Skin epidermis (tissue), 12 donors: Measurements from ENCODE around the gene TMEM108.

ENCODE experiments used
- H3K27ac ChIP-seq, 21 experiments: fragments of 200-600 bp; sonication (generic) in 11 of 21; one replicate each; pipeline ENCODE4 v1.5.0; 2020; ENCODE audit warnings: mild to moderate bottlenecking in 3 of 21, inconsistent platforms in 2 of 21, moderate library complexity in 2 of 21
- H3K4me3 ChIP-seq, 7 experiments: fragments of 200-600 bp; sonication (generic) in 2 of 7; one replicate each; pipeline ENCODE4 v1.5.0; 2020; ENCODE audit warnings: inconsistent platforms in 2 of 7, mild to moderate bottlenecking in 2 of 7, moderate library complexity in 1 of 7

The TMEM108 gene

DNA sequence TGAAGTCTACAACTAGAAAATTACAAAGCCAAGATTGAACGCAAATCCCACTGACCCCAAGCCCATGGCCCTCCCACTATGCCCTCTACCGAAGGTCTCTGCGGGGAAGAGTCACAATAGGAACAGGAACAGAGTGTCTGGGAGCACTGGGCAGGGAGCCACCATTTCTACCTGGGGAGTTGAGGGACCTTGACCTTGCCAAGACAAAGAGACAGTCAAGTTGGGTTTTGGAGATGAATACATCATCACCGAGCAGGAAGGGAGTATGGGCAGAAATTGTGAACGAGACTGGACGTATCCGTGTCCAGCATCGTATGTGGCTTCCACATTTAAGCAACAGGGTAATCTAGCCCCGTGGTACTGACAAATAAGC, 330.9 kb downstream of the TMEM108 start:
- no peak overlapping the region for H3K27ac ChIP-seq
- no peak overlapping the region for H3K4me3 ChIP-seq

DNA sequence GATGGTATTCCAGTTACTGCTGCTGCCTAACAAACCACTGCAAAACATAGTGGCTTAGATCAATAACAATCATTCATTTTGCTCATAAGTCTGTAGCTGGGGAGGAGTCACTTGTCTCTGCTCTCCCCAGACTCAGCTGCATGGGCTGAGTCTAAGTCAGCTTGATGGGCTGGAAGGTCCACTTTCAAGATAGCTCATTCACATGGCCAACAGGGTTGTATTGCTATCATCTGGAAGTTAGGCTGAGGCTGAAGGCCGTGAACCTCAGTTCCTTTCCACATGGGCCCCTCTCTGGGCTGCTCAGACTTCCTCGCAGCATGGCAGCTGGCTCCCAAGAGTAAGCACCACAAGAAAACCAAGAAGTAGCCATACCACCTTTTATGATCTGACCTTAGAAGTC, 333.0 kb downstream of the TMEM108 start:
- Histone ChIP-seq H3K27ac (no peak overlapping the region), H3K4me3 (no peak overlapping the region)

DNA sequence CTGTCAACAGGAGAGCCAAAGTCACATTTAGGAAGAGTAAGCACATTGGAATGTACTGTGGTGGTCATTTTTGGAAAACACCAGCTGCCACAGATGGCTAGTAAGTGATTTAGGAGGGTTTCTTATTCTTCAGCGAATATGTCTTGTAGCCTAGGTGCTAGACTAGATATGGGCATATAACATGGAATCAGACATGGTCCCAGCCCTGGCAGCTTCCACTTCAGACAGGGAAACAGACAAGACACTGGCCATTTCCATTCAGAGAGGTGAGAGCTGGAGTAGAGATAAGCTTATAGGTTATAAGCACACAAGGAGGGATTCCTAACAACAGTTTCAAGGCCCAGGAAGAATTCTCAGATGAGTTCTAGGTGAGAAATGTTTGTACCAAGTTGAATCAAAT, 333.5 kb downstream of the TMEM108 start:
- Histone ChIP-seq H3K4me3 (no peak overlapping the region), H3K27ac (no peak overlapping the region)

DNA sequence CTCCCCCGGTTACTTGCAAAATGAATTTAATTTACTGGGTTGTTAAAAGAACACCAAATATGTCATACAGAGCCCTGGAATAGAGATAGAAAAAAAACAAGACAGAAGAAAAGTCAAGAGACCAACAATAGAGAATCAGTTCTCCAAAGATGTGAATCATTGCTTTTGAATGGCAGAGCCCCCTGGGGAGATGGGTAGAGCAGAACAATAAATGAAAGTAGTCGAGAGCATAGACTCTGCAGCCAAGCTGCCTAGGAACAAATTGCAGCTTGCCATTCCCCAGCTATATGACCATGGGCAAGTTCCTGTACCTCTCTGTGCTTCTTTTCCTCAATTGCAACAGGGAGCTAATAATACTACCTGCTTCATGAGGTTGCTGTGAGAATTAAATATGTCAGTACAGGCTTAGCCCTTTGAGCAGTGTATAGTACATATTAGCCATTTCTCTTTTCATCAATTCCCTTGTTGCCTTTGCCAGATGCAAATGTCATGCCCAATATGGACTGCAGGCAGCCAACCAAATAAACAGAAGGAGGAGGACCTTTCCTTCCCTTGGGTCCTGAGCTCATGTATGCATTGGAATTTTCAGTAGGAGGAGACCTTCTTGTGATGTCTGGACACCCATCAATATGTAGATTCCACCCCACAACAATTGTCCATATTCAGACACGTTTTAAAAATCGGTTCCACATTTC, 336.7 kb downstream of the TMEM108 start:
- H3K4me3 ChIP-seq, result no peak overlapping the region
- H3K27ac ChIP-seq, result no peak overlapping the region

DNA sequence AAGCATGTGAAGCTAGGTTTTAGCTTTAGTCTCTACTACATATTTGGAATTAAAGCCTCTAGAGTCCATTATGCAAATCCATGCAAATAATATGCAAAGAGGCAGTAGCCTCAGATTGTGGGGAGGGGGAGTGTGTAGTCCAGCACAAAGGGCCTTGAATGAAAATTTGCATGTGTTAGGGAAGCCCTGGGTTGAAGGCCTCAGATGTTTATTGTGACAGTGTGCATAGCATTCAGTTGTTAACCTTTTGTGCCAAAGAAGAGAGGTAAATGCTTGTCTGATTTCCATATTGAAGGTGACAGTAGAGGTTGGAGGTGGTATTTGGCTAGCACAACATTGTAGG, 337.2 kb downstream of the TMEM108 start:
- H3K4me3 ChIP-seq, result no peak overlapping the region
- H3K27ac ChIP-seq, result no peak overlapping the region

DNA sequence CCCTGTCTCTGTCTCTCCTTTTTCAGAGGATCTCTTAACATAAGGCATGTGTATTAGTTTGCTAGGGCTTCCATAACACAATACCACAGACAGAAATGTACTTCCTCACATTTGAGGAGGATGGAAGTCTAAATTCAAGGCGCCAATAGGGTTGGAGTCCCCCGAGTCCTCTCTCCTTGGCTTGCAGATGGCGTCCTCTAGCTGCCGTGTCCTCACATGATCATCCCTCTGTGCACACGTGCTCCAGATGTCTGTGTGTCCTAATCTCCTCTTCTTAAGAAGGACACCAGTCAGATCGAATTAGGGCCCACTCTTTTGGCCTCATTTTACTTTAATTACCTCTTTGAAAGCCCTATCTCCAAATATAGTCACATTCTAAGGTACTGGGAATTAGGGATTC, 338.6 kb downstream of the TMEM108 start:
- H3K27ac ChIP-seq, result no peak overlapping the region
- H3K4me3 ChIP-seq, result no peak overlapping the region

DNA sequence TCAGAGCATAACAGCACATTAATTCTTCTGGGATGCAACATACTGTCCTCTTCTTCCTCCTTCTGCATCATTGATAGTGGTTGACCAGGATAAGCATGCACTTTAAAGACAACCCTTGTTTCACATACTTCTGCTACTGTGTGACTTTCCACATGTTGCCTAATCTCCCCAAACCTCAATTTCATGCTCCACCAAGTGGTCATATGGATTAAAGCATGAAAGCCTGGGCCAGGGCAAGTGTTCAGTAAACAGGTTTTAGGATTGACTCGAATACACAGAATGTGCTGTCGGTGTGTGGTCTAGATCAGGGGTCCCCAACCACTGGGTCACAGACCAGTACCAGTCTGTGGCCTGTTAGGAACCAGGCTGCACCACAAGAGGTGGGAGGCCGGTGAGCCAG, 339.2 kb downstream of the TMEM108 start:
- H3K4me3 ChIP-seq, result no peak overlapping the region
- H3K27ac ChIP-seq, result no peak overlapping the region

DNA sequence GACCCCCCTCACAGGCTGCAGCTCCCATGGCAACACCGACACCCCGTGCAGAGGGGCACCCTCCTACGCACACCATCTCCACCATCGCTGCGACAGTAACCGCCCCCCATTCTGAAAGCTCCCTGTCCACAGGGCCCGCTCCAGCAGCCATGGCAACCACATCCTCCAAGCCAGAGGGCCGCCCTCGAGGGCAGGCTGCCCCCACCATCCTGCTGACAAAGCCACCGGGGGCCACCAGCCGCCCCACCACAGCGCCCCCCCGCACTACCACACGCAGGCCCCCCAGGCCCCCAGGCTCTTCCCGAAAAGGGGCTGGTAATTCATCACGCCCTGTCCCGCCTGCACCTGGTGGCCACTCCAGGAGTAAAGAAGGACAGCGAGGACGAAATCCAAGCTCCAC, 341.7 kb downstream of the TMEM108 start:
- Histone ChIP-seq H3K27ac (no peak overlapping the region), H3K4me3 (no peak overlapping the region)

DNA sequence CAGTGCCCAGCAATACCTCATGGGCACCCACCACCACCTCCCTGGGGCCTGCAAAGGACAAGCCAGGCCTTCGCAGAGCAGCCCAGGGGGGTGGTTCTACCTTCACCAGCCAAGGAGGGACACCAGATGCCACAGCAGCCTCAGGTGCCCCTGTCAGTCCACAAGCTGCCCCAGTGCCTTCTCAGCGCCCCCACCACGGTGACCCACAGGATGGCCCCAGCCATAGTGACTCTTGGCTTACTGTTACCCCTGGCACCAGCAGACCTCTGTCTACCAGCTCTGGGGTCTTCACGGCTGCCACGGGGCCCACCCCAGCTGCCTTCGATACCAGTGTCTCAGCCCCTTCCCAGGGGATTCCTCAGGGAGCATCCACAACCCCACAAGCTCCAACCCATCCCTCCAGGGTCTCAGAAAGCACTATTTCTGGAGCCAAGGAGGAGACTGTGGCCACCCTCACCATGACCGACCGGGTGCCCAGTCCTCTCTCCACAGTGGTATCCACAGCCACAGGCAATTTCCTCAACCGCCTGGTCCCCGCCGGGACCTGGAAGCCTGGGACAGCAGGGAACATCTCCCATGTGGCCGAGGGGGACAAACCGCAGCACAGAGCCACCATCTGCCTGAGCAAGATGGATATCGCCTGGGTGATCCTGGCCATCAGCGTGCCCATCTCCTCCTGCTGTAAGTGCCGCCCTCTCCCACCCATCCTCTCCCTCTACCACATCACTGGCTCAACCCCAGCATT, 342.5 kb downstream of the TMEM108 start:
- no peak overlapping the region for H3K4me3 ChIP-seq
- H3K27ac ChIP-seq, result no peak overlapping the region

DNA sequence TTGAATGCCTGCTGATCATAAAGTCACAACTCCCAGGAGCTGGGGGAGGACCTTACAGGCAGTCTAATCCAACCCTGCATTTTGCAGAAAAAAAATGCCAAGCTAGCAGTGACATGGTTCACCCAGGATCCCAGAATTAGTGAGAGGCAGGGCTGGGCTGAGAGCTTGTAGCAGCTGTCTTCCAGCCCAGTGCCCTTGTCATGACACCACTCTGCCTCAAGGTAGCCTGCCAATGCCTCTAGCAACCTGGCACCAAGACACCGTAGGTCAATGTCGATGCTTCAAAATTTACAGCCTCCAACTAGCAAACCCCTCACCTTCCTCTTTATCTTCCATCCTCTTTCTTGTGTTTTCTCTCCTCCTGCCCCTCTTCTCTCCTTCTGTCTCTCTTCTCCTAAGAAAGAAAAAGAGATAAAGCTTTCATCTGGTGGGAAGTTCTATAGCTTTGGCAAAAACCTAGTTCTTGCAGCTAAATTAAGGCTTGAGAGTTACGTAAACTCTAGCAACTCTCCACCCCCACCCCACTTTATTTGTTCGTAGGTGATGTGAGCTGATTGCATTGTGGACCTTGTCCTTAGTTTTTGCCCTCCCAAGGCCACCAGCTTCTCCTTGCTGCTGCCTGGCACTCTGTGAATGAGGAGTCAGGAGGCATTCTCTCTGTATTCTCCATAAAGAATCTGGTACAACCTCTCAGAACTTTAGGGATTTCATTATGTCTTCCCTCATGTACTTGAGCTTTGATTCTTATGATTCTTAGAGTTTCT, 343.3 kb downstream of the TMEM108 start:
- Histone ChIP-seq H3K4me3 (no peak overlapping the region), H3K27ac (no peak overlapping the region)

DNA sequence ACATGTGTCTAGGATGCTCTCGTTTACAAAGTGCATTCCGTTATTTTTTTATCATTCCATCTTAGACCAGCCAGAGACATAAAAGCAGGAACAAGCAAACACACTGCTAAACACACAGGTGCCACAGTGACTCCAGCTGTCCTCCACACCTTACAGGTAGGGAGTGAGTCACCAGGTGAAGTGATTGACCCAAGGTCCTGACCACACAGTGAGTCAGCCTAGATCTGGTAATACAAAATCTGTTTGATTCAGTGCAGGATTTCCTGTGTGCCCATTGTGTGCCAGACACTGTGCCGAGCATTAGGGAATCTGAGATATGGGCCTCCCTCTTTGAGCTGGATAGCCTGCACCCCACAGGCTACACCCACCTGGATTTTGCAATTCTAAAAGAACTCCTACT, 345.0 kb downstream of the TMEM108 start:
- Histone ChIP-seq H3K4me3 (no peak overlapping the region), H3K27ac (no peak overlapping the region)

DNA sequence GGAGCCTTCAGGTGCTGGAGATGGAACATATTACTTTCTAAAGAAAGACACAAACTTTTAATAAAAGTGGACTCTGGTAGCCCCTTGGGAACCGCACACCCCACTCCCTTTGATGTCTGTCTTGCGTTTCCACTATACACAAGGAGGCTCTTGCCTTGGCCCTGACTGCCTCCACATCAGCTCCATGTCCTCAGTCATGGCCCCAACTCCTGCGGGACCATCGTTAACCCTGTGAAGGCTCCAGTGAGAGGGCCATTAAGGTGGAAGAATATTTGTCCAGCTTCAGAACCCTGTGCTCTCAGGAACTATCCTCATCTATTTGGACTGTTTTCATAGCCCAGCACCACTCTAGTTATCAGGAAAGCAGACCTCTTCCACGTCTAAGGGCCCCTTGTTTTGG, 345.6 kb downstream of the TMEM108 start:
- no peak overlapping the region for H3K4me3 ChIP-seq
- no peak overlapping the region for H3K27ac ChIP-seq

DNA sequence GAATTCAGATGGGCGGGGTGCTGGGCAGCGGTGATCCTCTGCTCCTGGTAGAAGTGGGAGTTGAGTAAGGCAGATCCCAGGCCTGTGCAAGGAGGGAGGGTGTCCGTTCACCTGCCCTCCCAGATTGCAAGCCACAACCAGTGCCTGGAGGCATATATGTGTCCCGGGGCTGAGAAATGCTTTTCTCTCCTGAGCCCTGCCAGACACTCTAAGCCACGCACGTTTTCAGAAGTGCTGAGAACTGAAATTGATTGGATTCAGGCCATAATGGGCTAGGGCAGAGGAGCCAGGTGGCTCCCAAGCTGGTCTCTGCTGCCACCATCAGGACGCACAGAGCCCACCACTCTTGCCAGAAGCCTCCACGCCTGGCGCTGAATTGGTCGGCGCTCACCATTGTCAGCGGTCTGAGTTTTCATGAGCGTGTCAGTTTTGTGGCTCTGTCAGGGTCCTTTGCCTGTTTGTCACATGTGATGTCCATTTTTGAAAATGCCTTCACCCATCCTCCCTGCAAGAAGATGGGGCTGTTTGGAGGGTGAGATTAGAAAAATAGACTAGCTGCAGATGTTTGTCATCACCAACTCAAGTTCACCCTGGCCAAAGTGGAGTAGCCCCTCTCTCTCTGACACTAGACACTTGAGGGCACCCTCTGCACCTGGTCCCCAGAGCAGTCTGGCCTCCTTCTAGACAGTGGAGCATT, 346.3 kb downstream of the TMEM108 start:
- H3K27ac ChIP-seq, result no peak overlapping the region
- H3K4me3 ChIP-seq, result no peak overlapping the region

DNA sequence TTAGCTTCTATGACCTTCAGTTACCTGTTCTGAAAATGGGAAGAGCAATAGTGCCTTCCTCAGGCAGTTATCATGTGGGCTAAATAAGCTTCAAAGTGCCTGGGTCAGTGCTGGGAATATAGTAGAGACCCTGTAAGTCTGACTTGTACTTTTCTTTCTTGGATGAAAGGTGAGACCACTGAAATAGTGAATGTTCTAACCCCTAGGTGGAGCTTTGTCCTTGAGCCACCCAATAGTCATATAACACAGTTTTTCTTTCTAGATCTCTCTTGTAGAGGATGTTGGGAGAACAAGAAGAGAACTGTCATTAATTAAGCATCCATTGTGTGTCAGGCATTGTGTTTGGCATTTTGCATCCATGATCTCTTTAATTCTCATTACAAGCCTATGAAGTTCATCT, 348.7 kb downstream of the TMEM108 start:
- Histone ChIP-seq H3K27ac (no peak overlapping the region), H3K4me3 (no peak overlapping the region)

DNA sequence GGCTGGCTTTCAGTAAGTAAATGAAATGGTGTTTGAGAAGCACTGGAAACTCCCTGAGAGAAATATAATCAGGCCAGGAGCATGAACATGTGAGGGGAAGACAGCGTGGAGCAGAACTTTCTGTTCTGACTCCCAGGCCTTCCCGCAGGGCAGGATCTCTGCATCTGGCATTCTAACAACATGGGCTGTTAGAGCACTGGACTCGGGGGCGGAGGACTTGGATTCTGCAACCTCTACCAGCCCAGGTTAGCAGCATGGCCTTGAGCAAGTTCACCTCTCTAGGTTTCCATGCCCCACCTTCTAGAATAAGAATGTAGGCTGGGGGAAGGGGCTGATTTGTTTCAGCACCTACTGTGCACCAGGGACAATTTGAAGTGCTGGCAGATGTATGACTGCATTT, 349.1 kb downstream of the TMEM108 start:
- H3K4me3 ChIP-seq, result no peak overlapping the region
- H3K27ac ChIP-seq, result no peak overlapping the region

DNA sequence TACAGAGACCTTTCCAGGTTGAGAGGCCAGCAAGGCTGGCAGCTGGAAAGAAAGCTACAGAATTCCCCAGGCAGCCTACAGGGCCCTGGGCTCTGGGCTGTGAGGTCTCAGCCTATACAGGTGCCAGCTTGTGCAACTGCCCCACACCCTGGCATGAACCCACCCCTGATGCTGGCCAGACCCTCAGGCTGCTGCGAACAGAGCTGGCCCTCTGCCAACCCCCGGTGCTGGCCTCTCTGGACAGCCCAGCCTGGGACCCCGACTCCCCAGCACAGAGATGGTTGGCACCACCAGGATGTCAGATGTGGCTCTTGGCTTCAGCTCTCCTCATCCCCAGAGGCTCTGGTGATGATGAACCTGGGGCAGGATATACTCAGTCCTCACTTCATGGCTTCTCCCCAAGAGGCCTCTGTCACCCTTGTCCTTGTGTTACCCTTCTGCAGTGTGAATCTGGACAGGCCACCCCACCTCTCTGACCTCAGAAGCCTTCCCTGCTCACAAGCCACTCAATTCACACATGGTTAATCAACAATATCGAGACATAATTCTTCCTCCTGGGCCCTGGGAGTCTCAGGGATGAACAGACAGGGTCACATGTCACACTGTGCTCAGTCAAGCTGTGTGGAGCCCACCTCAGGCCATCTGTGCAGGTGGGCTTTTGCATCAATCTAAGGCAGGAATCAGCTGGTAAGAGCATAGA, 350.7 kb downstream of the TMEM108 start:
- no peak overlapping the region for H3K27ac ChIP-seq
- no peak overlapping the region for H3K4me3 ChIP-seq

DNA sequence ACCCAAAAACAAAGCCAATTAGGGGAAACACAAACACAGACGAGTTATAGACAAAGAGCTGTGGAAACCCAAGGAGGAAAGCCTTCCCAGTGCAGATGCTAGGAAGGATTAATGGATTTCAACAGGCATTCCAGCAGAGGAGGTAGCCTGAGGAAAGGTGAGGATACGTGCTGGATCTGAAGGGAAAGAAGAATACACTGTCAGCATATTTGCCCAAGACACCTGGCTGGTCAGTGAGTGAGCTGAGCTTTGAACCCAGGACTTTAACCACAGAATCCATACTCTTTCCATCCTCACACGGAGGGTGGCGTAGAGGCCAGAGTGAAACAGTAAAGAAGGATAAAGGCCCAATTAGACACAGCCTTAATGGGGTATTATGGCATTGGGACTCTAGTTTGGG, 352.5 kb downstream of the TMEM108 start:
- H3K27ac ChIP-seq, result no peak overlapping the region
- H3K4me3 ChIP-seq, result no peak overlapping the region

DNA sequence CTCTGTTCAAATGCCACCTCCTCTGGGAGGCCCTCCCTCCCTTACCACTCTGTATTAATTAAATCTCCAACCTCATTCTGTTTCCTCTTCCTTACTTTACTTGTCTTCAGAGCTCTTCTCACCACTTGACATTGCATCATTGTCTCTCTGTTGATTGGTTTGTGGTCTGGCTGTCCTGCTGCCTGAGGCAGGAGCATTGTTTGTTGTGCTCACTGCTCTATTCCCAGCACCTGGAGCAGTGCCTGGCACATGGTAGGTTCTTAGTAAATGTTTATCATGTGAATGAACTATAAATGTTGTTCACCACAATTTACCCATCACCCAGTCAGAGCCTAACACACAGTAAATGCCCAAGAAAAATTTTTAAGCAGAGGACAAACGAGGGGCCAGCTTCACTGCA, 355.0 kb downstream of the TMEM108 start:
- no peak overlapping the region for H3K27ac ChIP-seq
- H3K4me3 ChIP-seq, result no peak overlapping the region

DNA sequence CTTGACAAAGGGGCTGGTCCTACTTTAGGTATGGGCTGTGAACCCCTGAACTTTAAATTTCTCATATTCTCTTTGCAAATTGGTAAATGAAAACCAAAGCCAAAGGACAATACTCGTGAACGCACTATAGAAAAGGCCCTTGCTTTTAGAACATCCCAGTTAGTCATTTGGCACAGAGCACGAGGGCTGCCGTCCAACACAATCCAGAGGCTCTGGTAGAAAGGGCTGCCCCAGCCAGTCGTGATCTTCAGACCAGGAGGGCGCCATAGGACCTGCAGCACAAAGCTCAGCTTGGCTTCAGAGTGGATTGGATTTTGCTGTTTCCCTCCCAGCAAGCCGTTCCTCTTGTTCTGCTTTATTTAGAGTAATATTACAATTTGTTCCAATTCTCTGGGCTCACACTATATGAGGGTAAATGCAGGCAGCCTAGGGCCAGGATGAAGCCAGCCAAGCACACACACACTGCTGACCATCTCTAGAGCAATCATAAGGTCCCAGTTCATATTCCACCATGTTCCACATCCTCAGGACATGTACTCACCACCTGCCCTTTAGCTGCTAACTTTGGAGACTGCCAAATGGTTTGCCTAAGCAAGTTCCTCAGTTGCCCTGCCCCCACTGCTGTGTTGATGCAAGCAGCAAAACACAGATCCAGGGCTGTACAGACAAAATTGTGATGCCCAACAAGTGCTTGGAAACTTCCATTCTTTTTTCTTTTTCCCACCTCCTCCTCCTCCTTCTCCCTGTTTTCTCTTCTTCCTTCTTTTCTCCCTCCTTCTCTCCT, 355.7 kb downstream of the TMEM108 start:
- H3K27ac ChIP-seq, result no peak overlapping the region
- no peak overlapping the region for H3K4me3 ChIP-seq
